HG03460 (cell line): ENCODE data around the gene ASIC2.
"Not testable (repeated sequence)": the region's sequence is repeated elsewhere in the genome, so short reads cannot be mapped to it uniquely, and the experiment has no call there.

ENCODE experiments used
- ATAC-seq: cut with Tn5 transposase; IDR thresholded peaks from one replicate; pipeline ENCODE4 v1.9.1; 2021; ENCODE audit not compliant: unreplicated experiment

ASIC2 gene

DNA sequence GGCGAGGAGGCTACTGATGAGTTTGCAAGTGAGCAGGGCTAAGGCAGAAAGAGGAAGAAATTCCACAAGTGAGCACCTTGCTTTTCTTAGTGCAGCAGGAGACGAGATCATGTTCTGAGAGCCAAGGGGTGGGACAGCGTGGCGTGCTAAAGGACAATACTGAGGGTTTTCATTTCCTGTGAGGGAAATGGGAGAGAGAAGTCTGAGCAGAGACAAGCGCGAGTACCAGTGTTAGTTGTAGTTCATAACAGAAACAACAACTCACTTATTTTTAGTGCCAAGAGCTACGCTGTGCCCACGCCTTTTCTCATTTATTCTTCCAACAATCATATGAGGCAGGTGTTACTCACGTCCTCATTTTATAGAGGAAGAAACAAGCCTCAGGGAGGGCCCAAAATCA lies 299.1 kb downstream of the ASIC2 start:
- ATAC-seq, result no peak

DNA sequence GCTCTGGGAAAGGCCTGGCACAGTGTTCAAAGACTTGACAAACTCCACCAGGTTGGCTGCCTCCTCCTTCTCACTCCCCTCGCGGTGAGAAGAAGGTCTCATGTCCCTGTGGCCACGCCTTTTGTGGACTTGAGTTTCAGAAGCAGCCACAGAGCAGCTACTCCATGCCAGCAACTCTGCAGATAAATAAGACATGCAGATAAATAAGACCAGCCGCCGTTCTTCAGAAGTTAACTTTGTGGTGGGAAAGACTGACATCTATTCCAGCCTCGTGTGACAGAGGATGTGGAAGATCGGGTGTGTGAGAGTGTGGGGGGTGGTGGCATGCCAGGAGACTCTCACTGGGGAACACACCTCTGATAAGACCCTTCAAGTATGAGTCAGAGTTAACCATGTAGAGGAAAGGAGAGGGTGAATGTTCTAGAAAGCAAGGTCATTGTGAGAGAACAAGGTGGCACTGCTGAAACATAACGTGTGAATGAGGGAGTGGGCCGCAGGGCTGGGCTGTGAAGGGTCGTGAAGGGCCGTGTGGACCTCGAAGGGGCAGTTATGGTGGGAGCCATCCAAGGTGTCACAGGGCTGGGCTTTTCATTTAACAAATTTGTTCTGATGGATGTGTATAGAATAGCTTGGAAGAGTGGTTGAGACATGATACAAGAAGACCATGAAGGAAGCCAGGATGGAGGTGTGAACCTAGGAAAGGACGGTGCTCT lies 300.6 kb downstream of the ASIC2 start:
- no peak for ATAC-seq

GRCh38 chr17:32988481-32989101 lies 304.5 kb downstream of the ASIC2 start:
- no peak for ATAC-seq

GRCh38 chr17:32987868-32988267 lies 305.2 kb downstream of the ASIC2 start:
- not testable (repeated sequence) for ATAC-seq

- not testable (repeated sequence) for ATAC-seq
These were observed 305.7 kb downstream of the ASIC2 start for GRCh38 chr17:32987453-32987805.

GRCh38 chr17:32985050-32985756 lies 307.9 kb downstream of the ASIC2 start:
- ATAC-seq, result no peak

- not testable (repeated sequence) for ATAC-seq
These were observed 311.5 kb downstream of the ASIC2 start for GRCh38 chr17:32981611-32982010.

- no peak for ATAC-seq
These were observed 312.9 kb downstream of the ASIC2 start for GRCh38 chr17:32980230-32980629.

- no peak for ATAC-seq
These were observed 316.5 kb downstream of the ASIC2 start for GRCh38 chr17:32976605-32977004.

DNA sequence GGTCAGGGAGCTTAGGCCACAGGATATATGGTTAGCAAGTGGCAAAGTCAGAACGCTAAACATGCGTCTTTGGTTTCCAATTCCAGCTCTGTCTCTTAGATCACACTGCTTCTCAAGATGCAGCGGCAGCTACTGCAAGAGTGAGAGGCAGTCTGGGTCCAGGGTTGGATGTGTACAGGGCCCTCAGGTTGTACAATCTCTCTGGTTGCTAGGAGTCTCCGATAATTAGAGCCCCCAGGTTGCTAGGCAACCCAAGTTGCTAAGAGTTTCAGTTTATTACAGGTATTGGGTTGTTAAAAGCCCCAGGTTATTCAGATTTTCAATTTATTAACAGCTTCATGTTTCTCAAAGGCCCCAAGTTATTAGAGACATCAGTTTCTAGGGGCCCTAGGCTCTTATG lies 317.0 kb downstream of the ASIC2 start:
- ATAC-seq, result no peak

GRCh38 chr17:32971171-32971570 lies 321.9 kb downstream of the ASIC2 start:
- no peak for ATAC-seq

GRCh38 chr17:32970281-32970680 lies 322.8 kb downstream of the ASIC2 start:
- ATAC-seq, result no peak

- not testable (repeated sequence) for ATAC-seq
These were observed 323.9 kb downstream of the ASIC2 start for GRCh38 chr17:32969231-32969630.

GRCh38 chr17:32964541-32964940 lies 328.6 kb downstream of the ASIC2 start:
- no peak for ATAC-seq
